Breast epithelium (tissue), 3 donors: ENCODE results near the gene MKNK1.

Source experiments
- CTCF ChIP-seq, 3 donors: fragments of 450-650 bp; IDR thresholded peaks; one replicate each; pipeline ENCODE4 v1.5.1; 2016 to 2017; ENCODE audit warnings: antibody characterized with exemption in 3 of 3, mild to moderate bottlenecking in 3 of 3, moderate library complexity in 3 of 3
- POLR2A ChIP-seq: fragments of 450-650 bp; IDR thresholded peaks from one replicate; pipeline ENCODE4 v1.6.1; 2016; ENCODE audit warnings: antibody characterized with exemption, mild to moderate bottlenecking, moderate library complexity
- POLR2AphosphoS5 ChIP-seq, 3 donors: sonication (generic); formaldehyde crosslinking; IDR thresholded peaks; one replicate each; pipeline ENCODE4 v1.6.1; 2017; ENCODE audit warnings: antibody characterized with exemption in 3 of 3

- TF ChIP-seq CTCF (IDR thresholded peaks at IDR 0.05) (no peak), POLR2A (no peak), POLR2AphosphoS5 (IDR thresholded peaks at IDR 0.05) (no peak)
These were observed 72.0 kb downstream of the MKNK1 start for GRCh38 chr1:46532095-46532494.
